Dendritic cell treated with granulocyte-macrophage colony-stimulating factor and Interleukin-4, amounts not matched to agents 40 ng/mL and 50 ng/mL, for 4 days (primary cell): ENCODE results near the gene GNG4.

Experiments used
- H3K27ac Mint-ChIP-seq: one replicate; pipeline ENCODE4 v1.8.0; 2022; ENCODE audit warnings: mild to moderate bottlenecking, mixed read lengths
- H3K27me3 Mint-ChIP-seq: one replicate; pipeline ENCODE4 v1.8.0; 2022; ENCODE audit warnings: mild to moderate bottlenecking, mixed read lengths
- H3K36me3 Mint-ChIP-seq: one replicate; pipeline ENCODE4 v1.8.0; 2022; ENCODE audit warnings: low read depth, mixed read lengths
- H3K4me1 Mint-ChIP-seq: one replicate; pipeline ENCODE4 v1.8.0; 2022; ENCODE audit warnings: low read depth, mixed read lengths
- H3K4me3 Mint-ChIP-seq: one replicate; pipeline ENCODE4 v1.8.0; 2022; ENCODE audit warnings: mild to moderate bottlenecking, moderate library complexity, mixed read lengths
- H3K9me3 Mint-ChIP-seq: one replicate; pipeline ENCODE4 v1.8.0; 2022; ENCODE audit warnings: mixed read lengths
- intact Hi-C: fragments of 100-400 bp; cut with micrococcal nuclease; formaldehyde crosslinking; loops from one replicate; pipeline ENCODE4 v1.15.0; 2022

The GNG4 gene

GRCh38 chr1:235649368-235650163 lies at the start of gene GNG4:
Gene GNG4 (minus strand): TSS chr1:235649784. CDS start chr1:235583838, 65,946 bp downstream.
- Mint-ChIP-seq H3K27me3 (peaks cover 84% of the 10 kb centered on the region), H3K27ac (no peak within 1 kb of the TSS), H3K9me3 (no peaks in the 10 kb centered on the region), H3K4me3 (peak within 1 kb of the TSS; percentile 74), H3K4me1 (peaks cover 18% of the 10 kb centered on the region), H3K36me3 (no peaks in the 10 kb centered on the region)
- intact Hi-C loops, result no loop called here

GRCh38 chr1:235697508-235697907 lies 47.9 kb upstream of the GNG4 start:
- H3K9me3 Mint-ChIP-seq, result no peaks in the 10 kb centered on the region
- no peak overlapping the region for H3K27ac Mint-ChIP-seq
- H3K4me3 Mint-ChIP-seq, result no peak overlapping the region
- intact Hi-C loops, result no loop called here
- H3K27me3 Mint-ChIP-seq, result no peaks in the 10 kb centered on the region
- peaks cover 100% of the 10 kb centered on the region for H3K36me3 Mint-ChIP-seq
- H3K4me1 Mint-ChIP-seq, result no peaks in the 10 kb centered on the region

GRCh38 chr1:235689356-235689755 lies 39.8 kb upstream of the GNG4 start:
- H3K27me3 Mint-ChIP-seq, result no peaks in the 10 kb centered on the region
- peaks cover 92% of the 10 kb centered on the region for H3K36me3 Mint-ChIP-seq

GRCh38 chr1:235688096-235688495 lies 38.5 kb upstream of the GNG4 start:
- H3K4me3 Mint-ChIP-seq, result no peak overlapping the region

More at GRCh38 chr1:235689356-235689755, 39.8 kb upstream of the GNG4 start:
- intact Hi-C loops, result no loop called here
- H3K9me3 Mint-ChIP-seq, result no peaks in the 10 kb centered on the region
- no peak overlapping the region for H3K4me3 Mint-ChIP-seq
- no peak overlapping the region for H3K27ac Mint-ChIP-seq
- no peaks in the 10 kb centered on the region for H3K4me1 Mint-ChIP-seq

GRCh38 chr1:235683653-235684052 lies 34.1 kb upstream of the GNG4 start:
- Mint-ChIP-seq H3K27me3 (no peaks in the 10 kb centered on the region), H3K9me3 (no peaks in the 10 kb centered on the region), H3K4me1 (no peaks in the 10 kb centered on the region), H3K36me3 (peaks cover 89% of the 10 kb centered on the region), H3K4me3 (no peak overlapping the region), H3K27ac (no peak overlapping the region)
- intact Hi-C loops, result no loop called here

More at GRCh38 chr1:235688096-235688495, 38.5 kb upstream of the GNG4 start:
- intact Hi-C loops, result no loop called here
- Mint-ChIP-seq H3K4me1 (no peaks in the 10 kb centered on the region), H3K36me3 (peaks cover 91% of the 10 kb centered on the region), H3K27me3 (no peaks in the 10 kb centered on the region), H3K27ac (peak overlapping the region; percentile 5), H3K9me3 (no peaks in the 10 kb centered on the region)

GRCh38 chr1:235682216-235682615 lies 32.6 kb upstream of the GNG4 start:
- Mint-ChIP-seq H3K4me3 (no peak overlapping the region), H3K9me3 (no peaks in the 10 kb centered on the region), H3K27ac (no peak overlapping the region), H3K27me3 (no peaks in the 10 kb centered on the region), H3K36me3 (peaks cover 74% of the 10 kb centered on the region), H3K4me1 (no peaks in the 10 kb centered on the region)
- intact Hi-C loops, result no loop called here

GRCh38 chr1:235679644-235680043 lies 30.1 kb upstream of the GNG4 start:
- Mint-ChIP-seq H3K27me3 (no peaks in the 10 kb centered on the region), H3K27ac (no peak overlapping the region), H3K36me3 (peaks cover 74% of the 10 kb centered on the region), H3K9me3 (peaks cover 6% of the 10 kb centered on the region), H3K4me3 (no peak overlapping the region), H3K4me1 (no peaks in the 10 kb centered on the region)
- intact Hi-C loops, result no loop called here

GRCh38 chr1:235679005-235679404 lies 29.4 kb upstream of the GNG4 start:
- peaks cover 6% of the 10 kb centered on the region for H3K9me3 Mint-ChIP-seq
- H3K36me3 Mint-ChIP-seq, result peaks cover 74% of the 10 kb centered on the region
- H3K4me1 Mint-ChIP-seq, result no peaks in the 10 kb centered on the region
- no peaks in the 10 kb centered on the region for H3K27me3 Mint-ChIP-seq
- intact Hi-C loops, result no loop called here
- no peak overlapping the region for H3K4me3 Mint-ChIP-seq
- no peak overlapping the region for H3K27ac Mint-ChIP-seq

- Mint-ChIP-seq H3K27me3 (no peaks in the 10 kb centered on the region), H3K27ac (no peak overlapping the region), H3K36me3 (peaks cover 78% of the 10 kb centered on the region), H3K4me1 (no peaks in the 10 kb centered on the region), H3K4me3 (no peak overlapping the region), H3K9me3 (peaks cover 42% of the 10 kb centered on the region)
- intact Hi-C loops, result no loop called here
Observed at GRCh38 chr1:235675152-235675890, 25.7 kb upstream of the GNG4 start.

GRCh38 chr1:235673981-235674380 lies 24.4 kb upstream of the GNG4 start:
- intact Hi-C loops, result no loop called here
- Mint-ChIP-seq H3K9me3 (peaks cover 51% of the 10 kb centered on the region), H3K36me3 (peaks cover 82% of the 10 kb centered on the region)

GRCh38 chr1:235671992-235672391 lies 22.4 kb upstream of the GNG4 start:
- H3K27ac Mint-ChIP-seq, result no peak overlapping the region

More at GRCh38 chr1:235673981-235674380, 24.4 kb upstream of the GNG4 start:
- H3K4me3 Mint-ChIP-seq, result no peak overlapping the region
- H3K27ac Mint-ChIP-seq, result no peak overlapping the region
- H3K4me1 Mint-ChIP-seq, result no peaks in the 10 kb centered on the region
- H3K27me3 Mint-ChIP-seq, result no peaks in the 10 kb centered on the region

GRCh38 chr1:235670157-235670776 lies 20.7 kb upstream of the GNG4 start:
- peaks cover 49% of the 10 kb centered on the region for H3K9me3 Mint-ChIP-seq
- H3K36me3 Mint-ChIP-seq, result peaks cover 77% of the 10 kb centered on the region
- no peaks in the 10 kb centered on the region for H3K4me1 Mint-ChIP-seq
- intact Hi-C loops, result no loop called here
- no peak overlapping the region for H3K27ac Mint-ChIP-seq
- H3K27me3 Mint-ChIP-seq, result no peaks in the 10 kb centered on the region
- no peak overlapping the region for H3K4me3 Mint-ChIP-seq

More at GRCh38 chr1:235671992-235672391, 22.4 kb upstream of the GNG4 start:
- Mint-ChIP-seq H3K36me3 (peaks cover 87% of the 10 kb centered on the region), H3K4me3 (no peak overlapping the region), H3K4me1 (no peaks in the 10 kb centered on the region), H3K9me3 (peaks cover 51% of the 10 kb centered on the region), H3K27me3 (no peaks in the 10 kb centered on the region)
- intact Hi-C loops, result no loop called here

GRCh38 chr1:235669277-235669676 lies 19.7 kb upstream of the GNG4 start:
- Mint-ChIP-seq H3K4me1 (no peaks in the 10 kb centered on the region), H3K27ac (no peak overlapping the region), H3K4me3 (no peak overlapping the region), H3K9me3 (peaks cover 44% of the 10 kb centered on the region), H3K36me3 (peaks cover 77% of the 10 kb centered on the region), H3K27me3 (no peaks in the 10 kb centered on the region)
- intact Hi-C loops, result no loop called here

GRCh38 chr1:235663628-235664027 lies 14.0 kb upstream of the GNG4 start:
- peaks cover 63% of the 10 kb centered on the region for H3K36me3 Mint-ChIP-seq
- intact Hi-C loops, result no loop called here
- H3K4me3 Mint-ChIP-seq, result no peak overlapping the region
- H3K4me1 Mint-ChIP-seq, result no peaks in the 10 kb centered on the region
- H3K27ac Mint-ChIP-seq, result no peak overlapping the region
- no peaks in the 10 kb centered on the region for H3K9me3 Mint-ChIP-seq
- no peaks in the 10 kb centered on the region for H3K27me3 Mint-ChIP-seq
